ENCODE results near the gene EIF3J.
A peak's percentile ranks its signal among the peaks of the same experiment; 100 is the strongest.
"Not testable (repeated sequence)": the region's sequence is repeated elsewhere in the genome, so short reads cannot be mapped to it uniquely, and the experiment has no call there.

The EIF3J gene

DNA sequence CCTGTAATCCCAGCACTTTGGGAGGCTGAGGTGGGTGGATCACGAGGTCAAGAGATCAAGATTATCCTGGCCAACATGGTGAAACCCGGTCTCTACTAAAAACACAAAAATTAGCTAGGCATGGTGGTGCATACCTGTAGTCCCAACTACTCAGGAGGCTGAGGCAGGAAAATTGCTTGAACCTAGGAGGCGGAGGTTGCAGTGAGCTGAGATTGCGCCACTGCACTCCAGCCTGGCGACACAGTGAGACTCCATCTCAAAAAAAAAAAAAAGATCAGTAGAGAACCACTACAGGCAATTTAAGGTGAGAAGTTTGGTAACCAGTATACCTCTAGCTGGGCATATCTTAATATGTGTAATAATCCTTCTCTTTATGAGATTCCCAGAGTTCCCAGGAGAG lies 7.8 kb downstream of the EIF3J start:
- not testable (repeated sequence) for DNase-seq

DNA sequence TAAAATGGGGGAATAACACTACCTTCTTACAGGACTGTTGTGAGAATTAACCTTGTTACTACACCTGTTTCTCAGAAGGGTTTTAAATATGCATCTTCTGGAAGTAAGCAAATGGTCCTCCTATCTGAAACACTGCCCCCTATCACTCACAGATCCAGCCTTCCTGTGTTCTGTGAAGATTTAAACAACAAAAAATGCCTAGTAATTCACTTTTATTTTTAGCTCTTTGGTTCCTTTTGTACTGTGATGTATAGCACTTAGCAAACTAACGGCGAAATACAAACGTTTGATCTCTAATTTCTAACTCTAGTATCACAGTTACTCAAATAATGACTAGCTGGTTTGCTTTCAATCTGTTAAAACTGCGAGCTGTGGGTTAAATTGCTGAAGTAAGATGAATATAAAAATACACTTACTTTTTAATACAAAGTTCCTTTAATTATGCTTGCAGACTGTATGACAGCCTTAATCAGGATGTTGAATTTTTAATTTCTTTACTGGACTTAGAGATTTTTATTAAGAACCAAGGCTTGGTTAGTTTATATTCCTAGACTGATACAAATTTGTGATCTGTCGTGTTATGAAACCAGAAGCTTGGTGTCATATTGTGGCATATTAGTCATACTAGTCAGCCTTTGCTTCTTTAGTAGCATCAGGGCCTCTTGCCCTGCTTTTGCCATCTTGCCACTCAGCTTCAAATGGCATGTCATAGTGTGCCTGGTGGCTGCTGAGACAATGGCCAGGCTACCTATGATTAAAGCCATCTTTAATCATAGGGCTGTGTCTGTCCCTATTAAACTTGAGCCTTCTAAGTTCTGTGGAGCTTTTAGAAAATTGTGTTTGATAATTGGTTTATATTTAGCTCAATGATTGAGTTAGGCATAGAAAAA lies 9.2 kb downstream of the EIF3J start:
- peak; percentile 11 for DNase-seq

DNA sequence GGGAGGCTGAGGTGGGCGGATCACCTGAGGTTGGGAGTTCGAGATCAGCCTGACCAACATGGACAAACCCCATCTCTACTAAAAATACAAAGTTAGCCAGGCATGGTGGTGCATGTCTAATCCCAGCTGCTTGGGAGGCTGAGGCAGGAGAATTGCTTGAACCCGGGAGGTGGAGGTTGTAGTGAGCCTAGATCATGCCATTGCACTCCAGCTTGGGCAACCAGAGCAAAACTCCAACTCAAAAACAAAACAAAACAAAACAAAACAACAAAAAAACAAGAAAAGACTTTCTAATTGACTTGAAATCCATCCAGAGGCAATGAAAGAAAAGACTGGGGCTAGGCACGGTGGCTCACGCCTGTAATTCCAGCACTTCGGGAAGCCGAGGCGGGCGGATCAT lies 12.2 kb downstream of the EIF3J start:
- DNase-seq: not testable (repeated sequence)

DNA sequence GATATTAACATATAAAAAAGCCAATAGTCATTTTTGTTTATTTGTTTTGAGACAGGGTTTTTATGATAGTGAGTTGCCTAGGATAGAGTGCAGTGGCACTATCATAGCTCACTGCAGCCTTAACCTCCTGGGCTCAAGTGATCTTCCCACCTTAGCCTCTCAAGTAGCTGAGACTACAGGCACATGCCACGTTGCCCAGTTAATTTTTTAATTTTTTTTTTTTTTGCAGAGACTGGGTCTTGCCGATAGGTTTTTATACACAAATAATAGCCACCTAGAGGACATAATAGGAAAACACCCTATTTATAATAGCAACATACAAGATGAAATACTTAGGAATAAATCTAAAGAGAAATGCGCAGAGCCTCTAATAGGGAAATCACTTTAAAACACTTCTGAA lies 13.3 kb downstream of the EIF3J start:
- no peak for DNase-seq

DNA sequence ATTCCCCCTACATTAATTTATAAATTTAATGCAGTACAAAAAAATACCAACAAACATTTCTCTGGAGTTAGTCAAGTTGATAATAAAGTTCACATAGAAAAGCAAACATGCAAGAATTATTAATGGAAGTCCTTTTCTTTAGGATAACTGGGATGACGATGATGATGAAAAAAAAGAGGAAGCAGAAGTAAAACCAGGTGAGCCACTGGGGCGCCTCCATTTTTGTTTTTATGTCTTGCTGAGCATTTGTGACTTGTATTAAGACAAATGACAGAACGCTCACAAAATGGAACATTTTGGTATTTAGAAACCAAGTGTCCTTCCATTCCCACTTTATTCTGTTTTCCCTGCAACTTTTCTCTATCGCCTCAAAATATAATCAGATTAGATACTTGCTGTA lies 13.8 kb downstream of the EIF3J start:
- DNase-seq: no peak

DNA sequence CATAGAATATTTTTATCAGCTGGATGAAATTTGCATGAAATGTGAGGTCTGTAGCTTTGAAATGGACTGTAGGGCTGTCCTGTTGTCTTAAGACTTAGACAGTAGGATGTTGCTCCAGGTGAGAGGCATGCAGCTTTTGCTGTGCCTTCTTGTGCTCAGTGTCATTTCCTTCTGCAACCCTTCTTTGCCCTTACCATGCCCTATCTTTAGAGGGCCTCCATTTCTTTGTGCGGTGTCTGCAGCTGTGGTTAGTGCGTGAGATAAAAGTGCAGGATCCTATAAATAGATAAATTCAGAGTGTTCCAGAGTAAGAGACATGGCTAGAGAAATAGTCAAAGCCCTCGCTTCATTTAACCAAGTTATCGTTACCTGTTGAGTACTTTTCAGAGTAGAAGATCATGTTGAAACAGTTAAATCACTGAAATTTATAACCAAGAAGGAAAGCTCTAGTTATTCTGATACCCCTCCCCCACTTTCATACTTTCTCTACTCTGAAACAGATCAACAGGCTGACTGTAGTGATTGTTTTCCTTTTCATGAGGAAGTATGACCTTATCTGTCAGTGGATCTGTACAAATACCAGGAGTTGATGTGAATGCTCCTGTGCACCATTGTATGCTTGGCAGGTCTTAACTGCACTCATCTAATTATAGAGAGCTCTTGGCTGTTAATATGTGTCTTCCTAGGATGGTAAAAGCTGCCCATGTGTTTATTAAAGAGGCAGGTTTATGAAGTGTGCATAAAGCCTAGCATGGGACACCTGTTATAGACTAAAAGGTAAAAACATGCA lies 18.2 kb downstream of the EIF3J start:
- no peak for DNase-seq

DNA sequence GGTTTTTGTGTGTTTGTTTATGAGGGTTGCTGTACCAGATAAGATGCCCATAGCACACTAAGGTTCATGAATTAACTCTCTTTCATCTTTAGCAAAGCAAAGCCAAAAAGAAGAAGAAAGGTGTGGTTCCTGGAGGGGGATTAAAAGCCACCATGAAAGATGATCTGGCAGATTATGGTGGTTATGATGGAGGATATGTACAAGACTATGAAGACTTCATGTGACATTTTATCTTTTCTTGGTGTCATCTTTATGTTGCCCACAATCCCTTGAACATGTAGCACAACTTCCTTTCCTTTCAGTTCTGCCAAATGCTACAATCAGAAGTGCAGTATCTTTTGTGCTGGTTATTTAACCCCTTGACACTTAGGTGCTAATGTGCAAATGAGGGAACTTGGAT lies 24.0 kb downstream of the EIF3J start:
- not testable (repeated sequence) for DNase-seq

DNA sequence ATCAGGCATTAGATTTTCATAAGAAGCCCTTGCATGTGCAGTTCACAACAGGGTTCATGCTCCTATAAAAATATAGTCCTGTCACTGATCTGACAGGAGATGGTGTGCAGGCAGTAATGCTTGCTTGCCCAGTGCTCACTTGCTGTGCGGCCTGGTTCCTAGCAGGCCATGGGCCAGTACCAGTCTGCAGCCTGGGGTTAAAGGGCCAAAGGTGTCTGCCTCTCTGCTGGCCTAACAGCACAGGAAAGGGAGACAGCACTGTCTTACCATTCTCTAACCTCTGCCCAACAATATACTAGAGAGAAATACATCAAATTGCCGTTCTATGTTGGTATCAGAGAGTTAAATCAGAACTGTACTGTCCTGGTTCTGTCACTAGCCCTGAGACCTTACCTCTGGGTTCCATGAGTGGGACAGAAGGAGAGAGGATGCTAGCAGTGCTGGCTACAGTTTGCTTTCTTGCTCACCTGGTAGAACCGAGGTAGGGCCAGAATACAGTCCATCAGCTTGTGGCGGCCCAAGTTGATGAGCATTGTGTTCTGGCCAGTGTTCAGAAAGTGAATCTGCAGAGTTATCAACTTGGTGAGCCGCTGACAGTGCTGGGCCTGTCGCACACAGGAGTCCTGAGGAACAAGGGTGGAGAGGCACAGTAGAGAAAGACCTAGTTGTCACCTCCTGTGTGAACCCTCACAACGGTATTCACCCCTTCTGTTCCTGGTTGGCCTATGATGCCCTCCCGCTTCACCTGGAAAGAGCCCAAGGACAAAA lies 28.6 kb downstream of the EIF3J start:
- DNase-seq: no peak

DNA sequence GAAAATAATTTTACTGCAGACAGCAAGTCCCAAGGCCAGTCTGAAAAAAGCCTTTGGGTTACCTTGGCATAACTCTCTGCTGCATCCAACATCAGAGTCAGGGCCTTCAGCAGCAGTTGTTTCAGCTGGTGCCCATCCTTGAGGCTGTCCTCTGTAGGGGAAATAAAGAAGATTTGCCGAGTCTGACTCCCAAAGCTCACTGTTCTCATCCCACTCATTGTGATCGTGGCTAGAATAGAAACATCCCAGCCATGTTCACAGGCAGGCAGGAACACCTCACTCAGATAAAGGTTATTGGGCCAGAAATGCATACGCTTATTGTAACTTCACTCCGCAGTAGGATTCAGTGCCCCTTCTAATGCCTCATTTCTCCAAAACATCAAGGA lies 29.2 kb downstream of the EIF3J start:
- DNase-seq: no peak

DNA sequence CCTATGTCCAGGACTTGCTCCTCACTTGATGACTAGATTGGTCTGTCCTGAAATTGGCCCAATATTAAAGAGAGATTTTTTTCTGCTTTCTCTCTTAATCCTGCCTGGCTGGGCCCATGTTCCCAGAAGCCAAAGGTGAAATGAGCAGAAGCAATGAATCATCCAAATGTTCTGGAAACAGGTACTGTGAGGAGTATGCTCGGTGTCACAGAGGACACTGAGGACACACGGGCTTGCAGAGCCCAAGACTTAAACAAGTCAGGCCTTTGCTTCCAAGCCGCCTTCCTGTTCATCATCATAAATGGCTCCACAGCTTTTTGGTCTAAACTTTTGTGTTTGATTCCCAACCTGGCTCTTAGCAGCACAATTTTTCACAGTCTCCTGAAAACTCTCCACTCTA lies 31.4 kb downstream of the EIF3J start:
- DNase-seq: no peak

DNA sequence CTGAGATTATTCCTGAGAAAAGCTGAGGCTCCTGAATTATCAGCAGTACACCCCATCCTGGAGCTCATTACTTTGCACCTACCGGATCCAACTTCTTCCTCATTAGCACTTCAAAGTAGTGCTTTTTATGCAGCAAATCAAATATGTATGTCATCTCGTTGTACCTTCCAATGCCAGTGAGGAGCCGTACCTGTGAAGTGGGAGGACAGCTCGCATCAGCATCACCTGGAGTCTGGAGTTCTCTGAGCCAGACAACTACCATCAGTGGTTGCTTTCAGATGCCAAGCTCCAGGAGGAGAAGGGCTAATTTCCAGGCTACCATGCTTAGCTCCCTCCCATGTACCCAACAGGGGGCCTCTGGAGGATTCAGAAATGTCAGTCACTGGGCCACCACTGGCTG lies 32.4 kb downstream of the EIF3J start:
- DNase-seq: no peak

DNA sequence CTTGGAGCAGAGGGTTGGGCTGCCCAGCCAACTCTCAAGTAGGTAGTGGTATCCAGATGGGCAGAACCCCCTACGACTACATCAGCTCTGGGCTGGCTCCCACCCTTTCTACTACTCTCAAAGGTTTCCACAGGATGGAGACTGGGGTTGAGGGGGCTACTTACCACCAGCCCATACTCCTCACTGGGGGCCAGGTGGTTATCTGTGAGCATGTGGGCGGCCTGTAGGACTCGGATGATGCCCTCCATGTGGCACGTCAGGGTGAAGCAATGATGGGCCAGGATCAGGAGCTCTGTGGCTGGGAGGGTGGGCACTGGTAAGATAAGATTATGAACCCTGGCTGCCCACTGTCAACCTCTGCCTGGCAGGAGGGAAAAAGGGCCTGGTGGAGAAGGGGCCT lies 33.4 kb downstream of the EIF3J start:
- no peak for DNase-seq

DNA sequence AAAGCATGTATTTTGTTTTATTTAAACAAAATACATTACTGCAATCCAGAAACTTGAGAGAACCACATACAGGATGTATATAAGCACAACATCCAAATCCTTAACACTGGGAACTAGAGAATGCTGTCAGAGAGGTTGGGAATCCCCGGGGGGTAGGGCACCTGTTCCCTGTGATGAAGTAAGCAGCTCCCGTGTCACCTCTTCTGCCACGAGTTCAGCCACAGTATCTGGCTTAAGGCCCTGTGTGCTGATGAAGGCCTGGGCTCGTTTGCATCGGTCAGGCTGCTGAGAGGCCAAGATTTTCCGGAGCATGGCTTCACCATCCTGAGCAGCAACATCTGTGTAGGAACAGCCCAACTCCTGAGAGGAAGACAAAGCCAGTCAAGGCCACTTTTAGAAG lies 36.4 kb downstream of the EIF3J start:
- no peak for DNase-seq

DNA sequence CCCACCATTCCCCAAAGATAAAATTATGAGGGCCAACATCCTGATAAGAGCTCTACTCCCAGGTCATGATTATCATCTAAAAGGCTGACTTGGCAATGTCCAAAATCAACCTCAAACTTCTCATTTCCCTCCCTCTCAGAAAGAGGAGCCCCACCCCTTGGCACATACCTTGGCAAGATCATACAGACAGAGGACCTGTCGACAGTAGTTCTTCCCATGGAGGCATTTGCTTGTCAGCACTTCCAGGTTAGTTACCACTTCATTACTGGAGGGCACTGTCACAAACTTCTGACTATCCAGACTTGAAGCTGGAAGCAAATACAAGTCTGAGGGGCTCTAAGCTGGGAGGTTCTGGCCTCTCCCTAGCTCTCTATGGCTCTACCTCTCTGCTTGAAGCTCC lies 37.8 kb downstream of the EIF3J start:
- no peak for DNase-seq

DNA sequence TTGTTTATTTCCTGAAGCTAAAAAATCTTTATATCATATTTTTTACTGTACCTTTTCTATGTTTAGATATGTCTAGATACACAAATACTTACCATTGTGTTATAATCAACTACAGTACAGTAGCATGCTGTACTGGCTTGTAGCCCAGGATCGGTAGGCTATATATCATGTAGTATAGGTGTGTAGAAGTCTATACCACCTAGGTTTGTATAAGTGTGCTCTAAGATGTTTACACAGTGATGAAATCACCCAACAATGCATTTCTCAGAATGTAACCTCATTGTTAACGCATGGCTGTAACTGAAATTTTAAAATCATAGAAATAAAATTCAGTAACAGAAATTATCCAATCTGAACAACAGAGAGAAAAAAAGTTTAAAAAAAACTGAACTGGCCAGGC lies 43.2 kb downstream of the EIF3J start:
- no peak for DNase-seq

DNA sequence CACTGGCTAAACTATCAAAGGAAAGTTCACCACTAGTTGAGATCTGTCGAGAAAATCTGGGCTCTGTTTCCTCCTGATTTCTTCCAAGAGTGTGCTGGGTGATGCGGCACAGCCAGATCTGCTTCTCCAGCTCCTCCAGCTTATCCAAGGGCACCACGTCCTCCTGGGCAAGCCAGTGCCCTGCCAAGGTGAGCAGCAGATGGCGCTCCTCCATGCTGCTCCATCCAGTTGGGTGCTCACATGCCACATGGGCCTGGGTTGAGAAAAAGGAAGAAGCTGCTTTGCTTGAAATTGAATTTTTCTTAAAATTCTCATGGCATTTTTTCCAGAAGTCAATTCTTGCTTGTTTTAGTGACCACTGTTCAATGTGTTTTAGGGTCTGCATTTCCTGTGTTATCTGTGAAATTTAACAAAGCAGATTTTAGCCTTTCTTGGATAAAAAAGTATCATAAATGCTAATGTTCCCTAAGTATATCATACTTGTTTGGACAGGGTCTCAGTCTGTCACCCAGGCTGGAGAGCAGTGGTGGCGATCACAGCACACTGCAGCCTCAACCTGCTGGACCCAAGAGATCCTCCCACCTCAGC lies 47.3 kb downstream of the EIF3J start:
- no peak for DNase-seq

DNA sequence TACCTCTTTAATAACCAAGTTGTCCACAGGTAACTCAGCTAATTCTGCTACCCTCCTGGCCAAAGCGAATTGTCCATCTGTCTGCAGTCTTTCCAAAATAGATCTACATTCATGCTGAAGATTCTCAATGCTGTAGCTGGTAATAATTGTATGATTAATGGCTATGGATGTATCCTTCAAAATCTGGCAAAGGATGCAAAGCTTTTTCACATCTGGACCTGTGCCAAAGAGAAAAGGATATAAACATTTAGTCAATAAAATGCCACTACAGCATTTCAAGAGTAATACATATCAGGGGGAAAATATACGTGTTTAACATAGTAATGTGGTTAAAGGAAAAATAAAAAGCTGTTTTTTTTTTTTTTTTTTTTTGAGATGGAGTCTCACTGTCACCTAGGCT lies 48.7 kb downstream of the EIF3J start:
- no peak for DNase-seq

DNA sequence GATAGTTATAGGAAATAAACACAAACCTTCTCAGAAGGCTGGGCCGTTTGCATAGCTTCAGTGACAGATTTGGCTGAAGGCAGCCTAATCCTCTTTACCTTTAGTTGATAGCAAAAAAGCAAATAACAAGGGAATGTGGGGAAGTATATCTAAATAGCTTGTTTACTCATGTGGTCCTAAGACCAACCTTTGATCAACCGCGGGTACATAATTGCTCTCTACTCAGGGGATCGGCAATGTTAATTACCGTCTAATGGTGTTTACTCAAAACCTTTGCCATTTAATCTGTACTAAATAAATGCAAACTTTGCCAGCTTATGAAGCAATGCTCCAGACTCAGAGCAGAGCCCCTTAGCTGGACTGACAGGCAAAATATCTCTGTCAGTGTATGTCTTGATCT lies 51.6 kb downstream of the EIF3J start:
- no peak for DNase-seq

DNA sequence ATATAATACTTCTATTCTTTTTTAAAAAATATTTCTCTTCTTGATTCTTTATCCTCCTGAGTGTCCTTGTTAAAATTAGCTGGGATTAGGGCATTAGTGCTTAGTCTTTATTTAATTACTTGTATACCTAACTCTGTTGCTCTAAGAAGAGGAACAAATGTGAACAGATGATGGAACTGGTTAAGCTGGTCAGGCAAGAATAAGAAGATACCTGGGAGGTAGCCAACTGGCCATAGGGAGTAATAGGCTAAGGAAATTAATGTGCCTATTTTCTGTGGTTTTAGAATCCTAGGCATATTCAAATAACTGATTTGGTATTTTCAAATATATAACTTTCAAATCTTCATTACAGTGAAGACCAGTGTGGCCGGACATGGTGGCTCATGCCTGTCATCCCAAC lies 54.4 kb downstream of the EIF3J start:
- DNase-seq: no peak

DNA sequence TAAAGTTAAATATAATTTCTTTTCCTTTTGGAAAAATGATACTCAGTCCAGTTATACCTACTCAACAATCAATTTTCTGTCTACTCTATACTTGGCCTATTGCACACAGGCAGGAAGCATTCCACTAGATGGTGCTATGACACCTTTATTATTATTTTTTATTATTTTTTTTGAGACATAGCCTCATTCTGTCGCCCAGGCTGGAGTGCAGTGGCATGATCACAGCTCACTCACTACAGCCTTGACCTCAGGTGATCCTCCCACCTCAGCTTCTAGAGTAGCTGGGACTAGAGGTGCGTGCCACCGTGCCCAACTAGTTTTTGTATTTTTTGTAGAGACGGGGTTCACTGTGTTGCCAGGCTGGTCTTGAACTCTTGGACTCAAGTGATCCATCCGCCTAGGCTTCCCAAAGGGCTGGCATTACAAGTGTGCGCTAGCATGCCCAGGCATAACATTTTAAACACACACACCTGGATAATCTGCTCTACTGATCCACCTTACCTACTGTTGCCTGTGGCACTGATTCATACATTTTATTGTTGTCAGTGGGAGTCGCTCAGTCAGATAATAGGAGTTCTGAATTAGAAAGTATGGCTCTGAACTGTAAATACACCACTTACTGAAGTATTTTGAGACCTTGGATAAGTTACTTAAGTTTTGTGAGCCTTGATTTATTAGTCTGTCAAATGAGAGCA lies 56.2 kb downstream of the EIF3J start:
- no peak for DNase-seq

DNA sequence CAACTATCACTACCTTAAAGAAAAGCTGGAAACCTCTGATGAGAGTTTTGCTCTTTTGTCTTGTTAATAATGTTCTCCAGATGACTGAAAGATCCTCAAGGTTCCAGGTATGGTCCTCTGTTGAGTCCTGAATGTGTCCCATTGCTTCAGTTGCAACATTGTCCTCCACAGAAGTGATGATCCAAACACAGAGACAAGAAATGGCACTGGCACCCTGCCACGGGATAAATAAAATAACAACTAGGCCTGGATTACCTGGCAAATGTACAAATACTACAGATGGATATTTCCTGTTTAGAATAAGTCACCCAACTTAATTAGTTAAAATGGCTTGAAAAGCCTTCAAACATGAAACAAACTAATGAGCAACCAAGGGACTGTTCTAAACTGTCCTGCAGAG lies 58.3 kb downstream of the EIF3J start:
- no peak for DNase-seq

DNA sequence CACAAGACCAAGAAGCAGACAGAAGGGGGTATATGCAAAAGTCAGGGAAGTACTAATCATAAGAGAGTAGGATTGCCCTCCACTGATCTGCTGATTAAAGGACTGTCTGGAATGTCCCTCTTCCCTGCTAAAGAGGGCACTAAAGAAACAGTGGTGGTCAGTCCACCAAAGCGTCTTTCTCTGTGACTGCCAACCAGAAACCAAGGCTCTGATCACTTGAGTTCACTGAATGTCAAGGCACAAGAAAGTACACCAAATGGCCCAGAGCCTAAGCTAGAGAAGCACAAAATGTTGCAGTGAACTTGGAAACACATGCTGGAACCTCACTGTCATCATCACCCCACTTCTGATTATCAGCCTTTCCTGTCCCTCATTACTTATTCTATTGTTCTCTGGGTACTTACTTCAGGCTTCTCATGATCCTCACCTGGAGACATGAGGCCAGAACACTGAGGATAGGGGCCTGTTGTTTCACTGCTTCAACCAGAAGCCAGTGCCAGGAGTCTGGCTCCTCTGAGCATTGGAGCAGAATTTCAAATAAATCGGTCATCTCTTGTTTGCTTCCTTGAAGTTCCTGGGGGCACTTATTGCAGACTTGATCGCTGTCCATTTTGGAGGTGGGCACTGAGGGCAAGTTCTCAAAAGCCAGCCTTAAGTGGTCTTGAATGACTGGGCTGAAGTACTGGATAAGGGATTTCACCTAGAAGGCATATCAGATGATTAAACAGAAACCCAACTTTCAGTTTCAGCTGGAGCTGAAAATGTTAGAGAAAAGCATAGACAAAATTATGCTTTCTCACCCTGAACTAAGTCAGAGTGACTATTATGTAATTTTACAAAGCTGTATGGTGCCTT lies 58.9 kb downstream of the EIF3J start:
- DNase-seq: no peak
